OCI-LY1 (cell line): ENCODE data around the gene BRCA1.

ENCODE experiments used
- CTCF ChIP-seq: fragments of 200-600 bp; sonication (generic), shearing (Covaris generic); IDR thresholded peaks from 2 replicates; pipeline ENCODE4 v1.5.1; 2017; ENCODE audit warnings: mild to moderate bottlenecking, antibody characterized with exemption, low read length, moderate library complexity, mixed read lengths
- EZH2 ChIP-seq: fragments of 200-600 bp; sonication (generic), shearing (Covaris generic); IDR thresholded peaks from 2 replicates; pipeline ENCODE4 v1.8.0; 2017; ENCODE audit warnings: borderline replicate concordance, mixed run types, mild to moderate bottlenecking, antibody characterized with exemption, low read length, moderate library complexity, mixed read lengths

DNA sequence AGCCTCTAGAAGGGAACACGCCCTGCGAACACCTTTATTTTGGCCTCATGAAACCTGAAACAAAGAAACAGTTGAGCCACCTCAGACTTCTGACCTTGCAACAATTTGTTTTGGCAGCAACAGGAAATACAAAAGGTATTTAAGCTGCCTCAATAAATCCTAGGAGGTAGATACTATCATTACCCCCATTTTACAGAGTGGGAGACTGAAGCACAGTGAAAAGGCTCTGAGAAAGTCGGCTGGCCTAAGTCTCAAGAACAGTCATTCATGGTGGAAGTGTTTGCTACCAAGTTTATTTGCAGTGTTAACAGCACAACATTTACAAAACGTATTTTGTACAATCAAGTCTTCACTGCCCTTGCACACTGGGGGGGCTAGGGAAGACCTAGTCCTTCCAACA, 81.1 kb downstream of the BRCA1 start:
- no peak for TF ChIP-seq CTCF
- no peak for TF ChIP-seq EZH2
